Tibial nerve (tissue), 4 donors: ENCODE results near the gene ARHGEF37.

ENCODE experiments used
- EP300 ChIP-seq, 2 donors: sonication (generic); formaldehyde crosslinking; IDR thresholded peaks; one replicate each; pipeline ENCODE4 v1.6.1; 2017; ENCODE audit warnings: antibody characterized with exemption in 2 of 2, mild to moderate bottlenecking in 1 of 2
- TF ChIP-seq, protein P1 (sequence below), 5 experiments: fragments of 200-600 bp in 3 of 5; fragments of 450-650 bp in 2 of 5; sonication (generic) in 3 of 5; IDR thresholded peaks; one replicate each; pipeline ENCODE4 v1.5.1; 2016 to 2019; ENCODE audit warnings: antibody characterized with exemption in 5 of 5, mild to moderate bottlenecking in 3 of 5, moderate library complexity in 2 of 5

DNA sequence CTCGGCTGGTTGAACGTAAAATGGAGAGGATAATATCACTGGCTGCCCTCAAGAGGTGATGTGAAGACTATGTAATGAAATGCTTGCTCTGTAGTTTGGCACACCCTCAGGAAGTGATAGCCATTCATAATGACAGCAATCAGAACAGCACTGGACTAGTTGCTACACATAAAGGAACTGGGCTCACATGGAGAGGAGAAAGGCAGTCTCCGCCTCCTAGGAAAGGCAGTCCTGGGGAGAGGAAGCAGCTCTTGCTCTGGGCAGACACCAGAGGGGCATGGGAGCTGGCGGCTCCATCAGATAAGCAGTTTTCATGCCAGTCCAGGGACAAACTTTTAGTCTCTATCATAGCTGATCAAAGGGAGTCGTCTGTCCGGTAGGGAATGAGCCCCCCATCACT, 46.9 kb downstream of the ARHGEF37 start:
- no peak for TF ChIP-seq EP300 (IDR thresholded peaks at IDR 0.05)
- TF ChIP-seq, protein P1, sequence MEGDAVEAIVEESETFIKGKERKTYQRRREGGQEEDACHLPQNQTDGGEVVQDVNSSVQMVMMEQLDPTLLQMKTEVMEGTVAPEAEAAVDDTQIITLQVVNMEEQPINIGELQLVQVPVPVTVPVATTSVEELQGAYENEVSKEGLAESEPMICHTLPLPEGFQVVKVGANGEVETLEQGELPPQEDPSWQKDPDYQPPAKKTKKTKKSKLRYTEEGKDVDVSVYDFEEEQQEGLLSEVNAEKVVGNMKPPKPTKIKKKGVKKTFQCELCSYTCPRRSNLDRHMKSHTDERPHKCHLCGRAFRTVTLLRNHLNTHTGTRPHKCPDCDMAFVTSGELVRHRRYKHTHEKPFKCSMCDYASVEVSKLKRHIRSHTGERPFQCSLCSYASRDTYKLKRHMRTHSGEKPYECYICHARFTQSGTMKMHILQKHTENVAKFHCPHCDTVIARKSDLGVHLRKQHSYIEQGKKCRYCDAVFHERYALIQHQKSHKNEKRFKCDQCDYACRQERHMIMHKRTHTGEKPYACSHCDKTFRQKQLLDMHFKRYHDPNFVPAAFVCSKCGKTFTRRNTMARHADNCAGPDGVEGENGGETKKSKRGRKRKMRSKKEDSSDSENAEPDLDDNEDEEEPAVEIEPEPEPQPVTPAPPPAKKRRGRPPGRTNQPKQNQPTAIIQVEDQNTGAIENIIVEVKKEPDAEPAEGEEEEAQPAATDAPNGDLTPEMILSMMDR (IDR thresholded peaks at IDR 0.05), result no peak
